GM12874 (cell line): ENCODE measurements around the gene PCSK2.

Source experiments
- TF ChIP-seq, protein P1 (sequence below): IDR thresholded peaks from 2 replicates; pipeline ENCODE4 v1.5.1; 2011; ENCODE audit warnings: low read depth, mild to moderate bottlenecking, control low read depth, low read length, moderate library complexity; ENCODE audit not compliant: insufficient read depth

Gene PCSK2

GRCh38 chr20:17339000-17339399, 112.2 kb downstream of the PCSK2 start:
- TF ChIP-seq, protein P1, sequence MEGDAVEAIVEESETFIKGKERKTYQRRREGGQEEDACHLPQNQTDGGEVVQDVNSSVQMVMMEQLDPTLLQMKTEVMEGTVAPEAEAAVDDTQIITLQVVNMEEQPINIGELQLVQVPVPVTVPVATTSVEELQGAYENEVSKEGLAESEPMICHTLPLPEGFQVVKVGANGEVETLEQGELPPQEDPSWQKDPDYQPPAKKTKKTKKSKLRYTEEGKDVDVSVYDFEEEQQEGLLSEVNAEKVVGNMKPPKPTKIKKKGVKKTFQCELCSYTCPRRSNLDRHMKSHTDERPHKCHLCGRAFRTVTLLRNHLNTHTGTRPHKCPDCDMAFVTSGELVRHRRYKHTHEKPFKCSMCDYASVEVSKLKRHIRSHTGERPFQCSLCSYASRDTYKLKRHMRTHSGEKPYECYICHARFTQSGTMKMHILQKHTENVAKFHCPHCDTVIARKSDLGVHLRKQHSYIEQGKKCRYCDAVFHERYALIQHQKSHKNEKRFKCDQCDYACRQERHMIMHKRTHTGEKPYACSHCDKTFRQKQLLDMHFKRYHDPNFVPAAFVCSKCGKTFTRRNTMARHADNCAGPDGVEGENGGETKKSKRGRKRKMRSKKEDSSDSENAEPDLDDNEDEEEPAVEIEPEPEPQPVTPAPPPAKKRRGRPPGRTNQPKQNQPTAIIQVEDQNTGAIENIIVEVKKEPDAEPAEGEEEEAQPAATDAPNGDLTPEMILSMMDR, result no peak

DNA sequence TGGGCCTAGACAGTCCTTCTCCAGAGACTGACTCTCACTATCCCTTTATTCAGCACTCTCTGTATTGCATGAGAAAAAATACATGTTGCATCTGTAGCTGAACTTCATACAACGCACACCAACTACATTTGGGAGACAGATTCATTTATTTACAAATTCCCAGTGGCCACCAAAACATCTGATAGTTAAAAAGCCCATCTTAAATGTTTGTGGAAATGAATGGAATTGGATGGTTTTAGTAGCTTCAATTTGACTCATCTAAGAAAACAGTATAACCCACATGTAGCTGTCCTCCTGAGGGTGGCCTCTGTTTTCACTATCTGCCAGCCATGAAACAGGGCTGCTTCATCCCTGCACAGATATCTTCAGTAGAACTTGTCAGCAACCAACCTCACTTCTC, 116.3 kb downstream of the PCSK2 start:
- TF ChIP-seq, protein P1, result no peak

DNA sequence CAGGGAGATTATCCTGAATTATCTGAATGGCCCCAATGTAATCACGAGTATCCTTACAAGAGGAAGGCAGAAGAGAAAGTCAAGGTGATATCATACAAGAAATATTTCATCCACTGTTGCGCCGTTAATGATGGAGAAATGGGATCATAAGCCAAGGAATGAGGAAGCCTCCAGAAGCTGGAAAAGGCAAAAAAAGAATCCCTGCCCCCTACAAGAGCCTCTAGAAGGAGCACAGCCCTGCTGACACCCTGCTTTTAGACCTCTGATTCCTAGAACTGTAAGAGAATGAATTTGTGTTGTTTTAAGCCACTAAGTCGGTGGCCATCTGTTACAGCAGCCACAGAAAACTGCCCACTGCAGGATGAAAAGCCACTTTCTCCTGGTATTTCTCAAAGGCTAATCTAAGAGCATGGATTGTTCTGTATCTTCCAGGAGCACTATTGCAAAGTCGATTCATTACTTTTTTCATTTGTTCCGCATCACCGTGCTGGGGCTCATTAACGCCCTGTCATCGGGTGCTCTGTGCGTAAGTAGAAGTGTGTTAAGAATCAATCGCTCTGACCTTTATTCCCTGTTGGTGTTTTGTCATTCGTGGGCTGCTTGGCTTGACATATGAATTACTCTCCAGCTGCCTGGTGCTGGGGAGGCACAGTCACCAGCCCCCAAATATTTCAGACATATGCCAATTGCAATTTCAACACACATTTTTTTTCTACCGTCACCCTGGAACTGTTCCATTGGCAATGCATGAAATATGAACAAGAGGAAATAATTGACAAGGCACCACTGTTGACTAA, 117.0 kb downstream of the PCSK2 start:
- TF ChIP-seq, protein P1, result no peak

GRCh38 chr20:17344790-17345189, 118.0 kb downstream of the PCSK2 start:
- TF ChIP-seq, protein P1, result no peak

DNA sequence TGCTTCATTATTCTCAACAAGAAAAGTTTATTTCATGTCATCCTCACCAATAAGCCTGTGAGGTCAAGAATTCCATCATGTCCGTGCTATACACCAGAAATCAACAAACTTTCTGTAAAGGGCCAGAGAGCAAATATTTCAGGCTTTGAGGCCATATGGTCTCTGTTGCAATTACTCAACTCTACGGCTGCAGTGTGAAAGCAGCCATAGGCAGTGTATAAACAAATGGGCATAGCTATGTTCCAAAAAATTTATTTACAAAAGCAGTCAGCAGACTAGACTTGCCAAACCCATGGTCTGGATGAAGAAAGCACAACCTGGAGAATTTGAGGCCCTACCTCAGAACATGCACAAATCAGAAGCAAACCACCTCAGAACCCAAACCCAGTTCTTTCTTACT, 118.5 kb downstream of the PCSK2 start:
- TF ChIP-seq, protein P1, result no peak

- TF ChIP-seq, protein P1, result no peak
Observed at GRCh38 chr20:17350321-17350720, 123.5 kb downstream of the PCSK2 start.

GRCh38 chr20:17357238-17357637, 130.4 kb downstream of the PCSK2 start:
- TF ChIP-seq, protein P1, result no peak
